Measurements from ENCODE around the gene THSD7A.

The THSD7A gene

DNA sequence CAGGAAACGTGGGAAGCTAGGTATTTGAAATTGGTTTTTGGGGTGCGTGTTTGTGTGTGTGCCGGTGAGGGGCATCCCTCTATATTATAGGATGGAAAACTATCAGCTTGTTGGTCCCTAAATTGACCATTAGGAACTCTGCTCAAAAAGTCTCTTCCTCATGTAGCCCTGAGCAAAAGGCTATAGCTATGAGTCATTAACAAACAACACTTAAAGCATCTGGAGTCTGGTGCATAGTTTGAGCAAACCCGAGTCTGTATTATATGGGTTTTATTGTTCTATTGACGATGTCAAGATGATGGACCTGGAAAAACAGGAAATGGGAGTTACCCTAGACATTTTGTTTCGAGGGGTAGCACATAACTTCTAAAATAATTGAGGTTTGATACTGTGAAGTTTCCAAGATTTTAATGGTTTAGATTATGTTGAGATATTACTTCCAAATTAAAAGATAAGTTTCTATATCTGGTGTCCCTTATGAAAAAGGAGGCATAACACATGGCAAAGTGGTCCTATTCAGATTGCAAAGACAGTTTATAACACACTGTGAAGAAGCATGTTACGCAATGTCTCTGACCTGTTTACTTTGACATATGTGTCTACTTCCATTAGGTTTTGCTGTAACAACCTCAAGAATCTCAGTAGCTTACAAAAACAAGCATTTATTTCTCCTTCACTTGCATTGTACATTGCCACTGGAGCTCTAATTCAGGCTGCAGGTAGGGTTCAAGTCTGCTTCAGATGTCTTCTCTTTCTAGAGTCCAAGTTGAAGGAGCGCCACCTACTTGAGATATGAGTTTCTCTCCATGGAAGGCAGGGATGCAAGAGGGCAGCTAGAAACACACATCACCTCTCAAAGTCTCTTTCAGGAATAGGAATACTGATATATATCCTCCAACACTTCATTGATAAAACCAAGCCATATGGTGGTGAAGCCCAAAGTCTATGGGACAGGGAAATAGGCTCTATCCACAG is 500.6 kb downstream of the THSD7A start:
- no peaks in the 10 kb centered on the region for H3K9me3 ChIP-seq (ENCODE audit: control extremely low read depth in 1 of 5, control insufficient read depth in 4 of 5, insufficient read depth in 2 of 5, low read depth in 1 of 5, low read length in 4 of 5)
- CTCF ChIA-PET = interaction anchor here (1.0 kb wide), 1 partner anchor 12 kb away, joined by 3 read pairs; no protein-coding TSS in a partner anchor

DNA sequence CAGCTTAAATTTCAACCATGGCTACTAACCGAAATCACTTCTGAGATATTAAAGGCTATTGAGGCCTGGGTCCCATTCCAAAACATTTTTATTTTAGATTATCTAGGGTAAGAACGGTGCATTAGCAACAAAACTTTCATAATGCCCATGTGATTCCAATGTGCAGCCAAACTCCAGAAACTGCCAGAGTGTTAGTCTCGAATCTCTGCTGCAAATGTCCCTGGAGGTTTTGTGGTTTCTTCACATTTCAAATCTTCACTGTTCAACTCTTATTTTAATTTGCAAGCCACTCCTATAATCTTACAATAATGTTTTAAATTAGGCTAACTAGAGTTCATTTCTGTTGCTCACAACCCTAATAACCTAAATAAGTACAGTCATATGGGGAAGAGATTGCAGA is 501.3 kb downstream of the THSD7A start:
- ChIA-PET POLR2A (no interaction called here), CTCF (no interaction called here)
- DNase-seq = no peak
- H3K4me3 ChIP-seq (ENCODE audit: control insufficient read depth in 1 of 7, extremely low read depth in 1 of 7, insufficient read depth in 4 of 7, low read depth in 2 of 7, low read length in 6 of 7) = no peak overlapping the region
- no peaks in the 10 kb centered on the region for H3K9me3 ChIP-seq (ENCODE audit: control extremely low read depth in 1 of 5, control insufficient read depth in 4 of 5, insufficient read depth in 2 of 5, low read depth in 1 of 5, low read length in 4 of 5)
- no peaks in the 10 kb centered on the region for H3K27me3 ChIP-seq (replicated peaks in 2 of 5; ENCODE audit: control insufficient read depth in 4 of 5, insufficient read depth in 5 of 5, low read length in 4 of 5)
- H3K4me1 ChIP-seq (ENCODE audit: control extremely low read depth in 1 of 4, control insufficient read depth in 4 of 4, insufficient read depth in 4 of 4, low read length in 3 of 4) = no peaks in the 10 kb centered on the region
- H3K36me3 ChIP-seq (ENCODE audit: control insufficient read depth in 4 of 4, insufficient read depth in 4 of 4, low read length in 3 of 4) = no peaks in the 10 kb centered on the region
- H3K27ac ChIP-seq (ENCODE audit: insufficient read depth in 1 of 2, low read depth in 1 of 2, low read length in 2 of 2, poor library complexity in 1 of 2, severe bottlenecking in 2 of 2) = no peak overlapping the region
- 88% methylated on average over 1 of the region's 3 CpGs for WGBS (ENCODE audit: insufficient coverage)

More for the DNA sequence above, 500.6 kb downstream of the THSD7A start:
- Histone ChIP-seq H3K27ac (ENCODE audit: insufficient read depth in 1 of 2, low read depth in 1 of 2, low read length in 2 of 2, poor library complexity in 1 of 2, severe bottlenecking in 2 of 2) (no peak overlapping the region), H3K4me3 (ENCODE audit: control insufficient read depth in 1 of 7, extremely low read depth in 1 of 7, insufficient read depth in 4 of 7, low read depth in 2 of 7, low read length in 6 of 7) (no peak overlapping the region), H3K4me1 (ENCODE audit: control extremely low read depth in 1 of 4, control insufficient read depth in 4 of 4, insufficient read depth in 4 of 4, low read length in 3 of 4) (no peaks in the 10 kb centered on the region), H3K27me3 (replicated peaks in 2 of 5; ENCODE audit: control insufficient read depth in 4 of 5, insufficient read depth in 5 of 5, low read length in 4 of 5) (no peaks in the 10 kb centered on the region), H3K36me3 (ENCODE audit: control insufficient read depth in 4 of 4, insufficient read depth in 4 of 4, low read length in 3 of 4) (no peaks in the 10 kb centered on the region)
- POLR2A ChIA-PET = no interaction called here
- 100% methylated on average over 3 of the region's 8 CpGs for WGBS (ENCODE audit: insufficient coverage)
- DNase-seq = no peak

DNA sequence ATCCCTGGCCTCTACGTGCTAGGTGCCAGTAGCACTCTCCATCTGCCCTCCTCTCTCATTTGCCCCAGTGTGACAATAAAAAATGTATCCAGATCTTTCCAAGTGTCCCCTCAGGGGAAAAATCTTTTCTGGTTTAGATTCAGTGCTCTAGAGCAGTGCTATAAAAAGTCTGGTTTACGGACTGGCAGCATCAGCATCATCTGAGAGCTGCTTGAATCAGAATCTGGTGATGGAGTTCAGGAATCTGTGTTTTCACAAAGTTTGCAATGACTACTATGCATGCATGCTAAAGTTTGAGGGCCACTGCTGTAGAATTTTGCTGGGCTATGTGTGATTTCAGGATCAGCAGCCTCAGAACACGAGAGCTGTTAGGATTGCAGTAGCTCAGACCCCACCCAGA is 501.8 kb downstream of the THSD7A start:
- CTCF ChIA-PET = interaction anchor here (1.1 kb wide), 1 partner anchor 10 kb away, joined by 3 read pairs; no protein-coding TSS in a partner anchor
- no peaks in the 10 kb centered on the region for H3K9me3 ChIP-seq (ENCODE audit: control extremely low read depth in 1 of 5, control insufficient read depth in 4 of 5, insufficient read depth in 2 of 5, low read depth in 1 of 5, low read length in 4 of 5)
- no peak overlapping the region for H3K4me3 ChIP-seq (ENCODE audit: control insufficient read depth in 1 of 7, extremely low read depth in 1 of 7, insufficient read depth in 4 of 7, low read depth in 2 of 7, low read length in 6 of 7)
- no peak overlapping the region for H3K27ac ChIP-seq (ENCODE audit: insufficient read depth in 1 of 2, low read depth in 1 of 2, low read length in 2 of 2, poor library complexity in 1 of 2, severe bottlenecking in 2 of 2)
- H3K4me1 ChIP-seq (ENCODE audit: control extremely low read depth in 1 of 4, control insufficient read depth in 4 of 4, insufficient read depth in 4 of 4, low read length in 3 of 4) = no peaks in the 10 kb centered on the region
- no peak for DNase-seq
- POLR2A ChIA-PET = no interaction called here
- WGBS (ENCODE audit: insufficient coverage) = 100% methylated on average over 2 of the region's 3 CpGs
- H3K27me3 ChIP-seq (replicated peaks in 2 of 5; ENCODE audit: control insufficient read depth in 4 of 5, insufficient read depth in 5 of 5, low read length in 4 of 5) = no peaks in the 10 kb centered on the region
- no peaks in the 10 kb centered on the region for H3K36me3 ChIP-seq (ENCODE audit: control insufficient read depth in 4 of 4, insufficient read depth in 4 of 4, low read length in 3 of 4)

DNA sequence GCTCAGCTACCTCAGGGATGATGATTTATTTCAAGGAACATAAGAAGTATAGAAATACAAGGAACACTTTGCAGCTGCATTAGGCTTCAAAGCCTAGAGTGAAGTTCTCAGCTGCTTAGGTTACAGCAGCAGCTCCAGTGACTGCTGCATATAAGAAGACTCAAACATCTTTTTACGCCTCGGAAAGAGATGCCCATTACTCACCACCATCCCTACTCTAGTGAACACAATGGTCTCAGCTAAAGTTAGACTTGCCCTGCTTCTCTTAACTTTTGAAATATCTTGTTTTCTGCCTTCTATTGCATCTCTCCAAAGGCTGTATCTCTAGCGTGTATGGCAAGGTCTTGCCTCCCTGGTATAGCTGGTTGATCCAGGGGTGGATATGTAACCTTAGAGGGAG is 502.4 kb downstream of the THSD7A start:
- H3K36me3 ChIP-seq (ENCODE audit: control insufficient read depth in 4 of 4, insufficient read depth in 4 of 4, low read length in 3 of 4) = no peaks in the 10 kb centered on the region
- no peak overlapping the region for H3K27ac ChIP-seq (ENCODE audit: insufficient read depth in 1 of 2, low read depth in 1 of 2, low read length in 2 of 2, poor library complexity in 1 of 2, severe bottlenecking in 2 of 2)
- CTCF ChIA-PET = interaction anchor here (0.7 to 1.1 kb wide), 2 partner anchors 11 to 118 kb away, joined by 3 read pairs; no protein-coding TSS in a partner anchor
- no peaks in the 10 kb centered on the region for H3K27me3 ChIP-seq (replicated peaks in 2 of 5; ENCODE audit: control insufficient read depth in 4 of 5, insufficient read depth in 5 of 5, low read length in 4 of 5)
- 100% methylated on average over 2 of the region's 3 CpGs for WGBS (ENCODE audit: insufficient coverage)
- H3K4me3 ChIP-seq (ENCODE audit: control insufficient read depth in 1 of 7, extremely low read depth in 1 of 7, insufficient read depth in 4 of 7, low read depth in 2 of 7, low read length in 6 of 7) = no peak overlapping the region
- POLR2A ChIA-PET = no interaction called here
- no peaks in the 10 kb centered on the region for H3K9me3 ChIP-seq (ENCODE audit: control extremely low read depth in 1 of 5, control insufficient read depth in 4 of 5, insufficient read depth in 2 of 5, low read depth in 1 of 5, low read length in 4 of 5)
- H3K4me1 ChIP-seq (ENCODE audit: control extremely low read depth in 1 of 4, control insufficient read depth in 4 of 4, insufficient read depth in 4 of 4, low read length in 3 of 4) = no peaks in the 10 kb centered on the region
- no peak for DNase-seq

DNA sequence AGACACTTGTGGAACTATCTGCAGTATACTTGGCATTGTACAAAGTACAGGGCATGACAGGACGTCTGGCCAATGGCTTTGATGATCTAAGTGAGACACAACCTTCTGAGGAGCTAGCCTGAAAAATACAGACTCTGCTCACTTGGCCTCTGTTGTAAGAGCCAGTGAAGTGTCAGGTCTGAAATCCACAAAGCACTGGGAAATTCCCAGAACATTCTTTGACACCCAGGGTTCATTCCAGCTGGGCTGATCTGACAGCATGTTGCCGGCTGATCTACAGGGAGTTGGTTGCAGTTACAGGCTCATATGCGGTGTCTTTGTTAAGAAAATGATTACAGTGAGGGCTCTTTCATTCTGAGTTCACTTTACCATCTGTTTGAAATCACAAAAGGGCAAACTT is 503.7 kb downstream of the THSD7A start:
- H3K9me3 ChIP-seq (ENCODE audit: control extremely low read depth in 1 of 5, control insufficient read depth in 4 of 5, insufficient read depth in 2 of 5, low read depth in 1 of 5, low read length in 4 of 5) = peaks cover 0 to 1% (median 0%) of the 10 kb centered on the region in 5 experiments
- 97% methylated on average over 2 of the region's 3 CpGs for WGBS (ENCODE audit: insufficient coverage)
- H3K4me1 ChIP-seq (ENCODE audit: control extremely low read depth in 1 of 4, control insufficient read depth in 4 of 4, insufficient read depth in 4 of 4, low read length in 3 of 4) = no peaks in the 10 kb centered on the region
- no peaks in the 10 kb centered on the region for H3K36me3 ChIP-seq (ENCODE audit: control insufficient read depth in 4 of 4, insufficient read depth in 4 of 4, low read length in 3 of 4)
- H3K27me3 ChIP-seq (replicated peaks in 2 of 5; ENCODE audit: control insufficient read depth in 4 of 5, insufficient read depth in 5 of 5, low read length in 4 of 5) = no peaks in the 10 kb centered on the region
- CTCF ChIA-PET = no interaction called here
- no peak overlapping the region for H3K27ac ChIP-seq (ENCODE audit: insufficient read depth in 1 of 2, low read depth in 1 of 2, low read length in 2 of 2, poor library complexity in 1 of 2, severe bottlenecking in 2 of 2)
- no peak for DNase-seq
- H3K4me3 ChIP-seq (ENCODE audit: control insufficient read depth in 1 of 7, extremely low read depth in 1 of 7, insufficient read depth in 4 of 7, low read depth in 2 of 7, low read length in 6 of 7) = no peak overlapping the region
- POLR2A ChIA-PET = no interaction called here

DNA sequence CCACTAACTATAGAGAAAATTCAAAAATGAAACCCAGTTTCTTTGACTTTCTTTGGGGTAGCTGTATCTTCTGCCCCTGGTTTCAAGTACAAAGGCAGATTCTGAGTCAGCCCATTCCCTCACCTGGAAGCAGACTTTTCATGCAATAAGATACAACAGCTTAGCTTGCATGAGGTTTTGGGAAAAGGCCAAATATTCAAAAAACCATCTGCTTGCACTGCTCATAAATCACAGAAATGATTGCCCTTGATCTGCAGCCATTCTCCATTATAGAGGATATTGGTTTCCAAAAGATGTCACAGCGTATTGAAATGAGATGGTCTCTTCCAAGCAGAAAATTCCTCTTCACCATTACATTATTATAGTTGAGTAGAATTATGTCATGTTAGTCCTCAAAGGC is 504.4 kb downstream of the THSD7A start:
- peaks cover 0 to 1% (median 0%) of the 10 kb centered on the region in 5 experiments for H3K9me3 ChIP-seq (ENCODE audit: control extremely low read depth in 1 of 5, control insufficient read depth in 4 of 5, insufficient read depth in 2 of 5, low read depth in 1 of 5, low read length in 4 of 5)
- DNase-seq = no peak
- ChIA-PET CTCF (no interaction called here), POLR2A (no interaction called here)
- H3K36me3 ChIP-seq (ENCODE audit: control insufficient read depth in 4 of 4, insufficient read depth in 4 of 4, low read length in 3 of 4) = no peaks in the 10 kb centered on the region
- no peak overlapping the region for H3K27ac ChIP-seq (ENCODE audit: insufficient read depth in 1 of 2, low read depth in 1 of 2, low read length in 2 of 2, poor library complexity in 1 of 2, severe bottlenecking in 2 of 2)
- H3K27me3 ChIP-seq (replicated peaks in 2 of 5; ENCODE audit: control insufficient read depth in 4 of 5, insufficient read depth in 5 of 5, low read length in 4 of 5) = no peaks in the 10 kb centered on the region
- no peak overlapping the region for H3K4me3 ChIP-seq (ENCODE audit: control insufficient read depth in 1 of 7, extremely low read depth in 1 of 7, insufficient read depth in 4 of 7, low read depth in 2 of 7, low read length in 6 of 7)
- H3K4me1 ChIP-seq (ENCODE audit: control extremely low read depth in 1 of 4, control insufficient read depth in 4 of 4, insufficient read depth in 4 of 4, low read length in 3 of 4) = no peaks in the 10 kb centered on the region
- WGBS (ENCODE audit: insufficient coverage) = no CpG with 5 or more reads among the region's 1 CpG

All from common myeloid progenitor, CD34-positive (primary cell).